Keratinocyte (primary cell): ENCODE measurements around the gene SLC38A3. TPM values are rescaled to one million over a fixed set of nuclear protein-coding genes. Genes with fewer than 3 reads are reported as not detected.
A peak's percentile ranks its signal among the peaks of the same experiment; 100 is the strongest.

ENCODE experiments used
- DNase-seq: peaks from one replicate; pipeline ENCODE4 v3.0.0-alpha.2; 2011; ENCODE audit warnings: low read depth, missing footprints, low spot score
- FAIRE-seq: peaks from 2 replicates; lab custom pipeline; 2011; peaks lifted over from hg19 to GRCh38; lab: Jason Lieb, UNC
- H2AFZ ChIP-seq: 2 replicates; pipeline ENCODE4 v1.6.0; 2012; ENCODE audit warnings: low read length, control low read depth, inconsistent platforms; ENCODE audit not compliant: control insufficient read depth
- H3K27ac ChIP-seq: 2 replicates; pipeline ENCODE4 v1.5.1; 2011; ENCODE audit warnings: low read length; ENCODE audit not compliant: control insufficient read depth, insufficient read depth
- H3K27me3 ChIP-seq: 3 replicates; pipeline ENCODE4 v1.6.0; 2011; ENCODE audit warnings: low read length; ENCODE audit not compliant: control insufficient read depth, insufficient read depth; ENCODE audit errors: extremely low read depth
- H3K36me3 ChIP-seq, 2 experiments: 2 replicates in 1 of 2; 3 replicates in 1 of 2; pipeline ENCODE4 v1.5.1; 2011; ENCODE audit warnings: low read length in 2 of 2, mild to moderate bottlenecking in 1 of 2; ENCODE audit not compliant: control insufficient read depth in 2 of 2, insufficient read depth in 2 of 2; ENCODE audit errors: extremely low read depth in 1 of 2
- H3K4me1 ChIP-seq: 3 replicates; pipeline ENCODE4 v1.5.1; 2011; ENCODE audit warnings: low read length; ENCODE audit not compliant: control insufficient read depth, insufficient read depth; ENCODE audit errors: extremely low read depth
- H3K4me2 ChIP-seq: 3 replicates; pipeline ENCODE4 v1.6.0; 2011; ENCODE audit warnings: low read depth, low read length; ENCODE audit not compliant: control insufficient read depth, insufficient read depth; ENCODE audit errors: extremely low read depth
- H3K4me3 ChIP-seq, 3 experiments: fragments of 200-600 bp in 1 of 3; sonication (generic) in 1 of 3; 2 replicates in 2 of 3; 3 replicates in 1 of 3; pipeline ENCODE4 v1.5.1; 2011 to 2016; ENCODE audit warnings: low read length in 3 of 3, mild to moderate bottlenecking in 3 of 3, control low read depth in 2 of 3, inconsistent platforms in 1 of 3, low read depth in 1 of 3, mixed read lengths in 1 of 3, mixed run types in 1 of 3, moderate library complexity in 1 of 3; ENCODE audit not compliant: control insufficient read depth in 2 of 3, insufficient read depth in 2 of 3; ENCODE audit errors: extremely low read depth in 1 of 3
- H3K79me2 ChIP-seq: 2 replicates; pipeline ENCODE4 v1.6.0; 2012; ENCODE audit warnings: low read length; ENCODE audit not compliant: control insufficient read depth, insufficient read depth
- H3K9ac ChIP-seq: 3 replicates; pipeline ENCODE4 v1.6.0; 2011; ENCODE audit warnings: low read length; ENCODE audit not compliant: control insufficient read depth, insufficient read depth; ENCODE audit errors: extremely low read depth
- H3K9me1 ChIP-seq: 3 replicates; pipeline ENCODE4 v1.6.0; 2011; ENCODE audit warnings: low read length; ENCODE audit not compliant: control insufficient read depth, insufficient read depth; ENCODE audit errors: extremely low read depth
- H3K9me3 ChIP-seq: 2 replicates; pipeline ENCODE4 v1.5.1; 2012; ENCODE audit warnings: low read depth, low read length; ENCODE audit not compliant: control insufficient read depth
- H4K20me1 ChIP-seq: 3 replicates; pipeline ENCODE4 v1.6.0; 2011; ENCODE audit warnings: low read length; ENCODE audit not compliant: control insufficient read depth, insufficient read depth; ENCODE audit errors: extremely low read depth
- CTCF ChIP-seq, 3 experiments: IDR thresholded peaks in 1 of 3; conservative IDR thresholded peaks in 1 of 3; optimal IDR thresholded peaks in 1 of 3; 2 replicates in 2 of 3; 3 replicates in 1 of 3; pipeline versions ENCODE3 to v1.5.1; 2011; ENCODE audit warnings: low read length in 3 of 3, mild to moderate bottlenecking in 3 of 3, moderate library complexity in 2 of 3, control low read depth in 1 of 3, inconsistent platforms in 1 of 3; ENCODE audit not compliant: insufficient read depth in 2 of 3; ENCODE audit errors: extremely low read depth in 1 of 3
- EZH2 ChIP-seq: IDR thresholded peaks from one replicate; pipeline ENCODE4 v1.6.1; 2012; ENCODE audit warnings: inconsistent platforms, mild to moderate bottlenecking, low read length, moderate library complexity
- dilution Hi-C: fragments of 300-500 bp; cut with MboI; formaldehyde crosslinking; loops from one replicate; pipeline ENCODE4 v1.7.0; 2020; ENCODE audit warnings: low sequenced_read_pairs; ENCODE audit not compliant: extremely low pct_ligation_motif_present
- polyA plus RNA-seq, 5 experiments: library from polyadenylated mRNA; depleted of rRNA in 3 of 5; stranded (reverse) in 3 of 5; stranded (forward) in 1 of 5; unstranded in 1 of 5; fragments of >200 nt; gene quantifications; 1 replicate in 1 of 5; 2 replicates in 3 of 5; 3 replicates in 1 of 5; pipeline versions ENCODE4 v1.2.1 to v1.2.3, GENCODE V29; 2011 to 2012; ENCODE audit warnings: missing spikeins in 2 of 5, low read depth in 1 of 5, low replicate concordance in 1 of 5

SLC38A3 gene
- polyA plus RNA-seq, 1 donor (not counting 4 experiments of a cell fraction or from before 2014, with no cell fraction given): not detected

- DNase-seq (no peak), FAIRE-seq (no peak)
- no peaks in the 10 kb centered on the region for H3K9me1 ChIP-seq
- H3K9me3 ChIP-seq: no peaks in the 10 kb centered on the region
- H3K79me2 ChIP-seq: no peaks in the 10 kb centered on the region
- no peak overlapping the region for H3K4me3 ChIP-seq
- H3K27me3 ChIP-seq: no peaks in the 10 kb centered on the region
- no peak overlapping the region for H3K9ac ChIP-seq
- H4K20me1 ChIP-seq: no peaks in the 10 kb centered on the region
- dilution Hi-C loops: no loop called here
- H3K36me3 ChIP-seq: peaks cover 19 to 20% of the 10 kb centered on the region in 2 experiments
- H3K27ac ChIP-seq: peak overlapping the region; percentile 20
- no peak overlapping the region for H2AFZ ChIP-seq
- H3K4me2 ChIP-seq: no peak overlapping the region
- peaks cover 30% of the 10 kb centered on the region for H3K4me1 ChIP-seq
- TF ChIP-seq EZH2 (no peak), CTCF (optimal IDR thresholded peaks at IDR 0.05 in 1 of 3, IDR thresholded peaks at IDR 0.05 in 1 of 3, conservative IDR thresholded peaks at IDR 0.05 in 1 of 3; ENCODE audit: extremely low read depth in 1 of 3, insufficient read depth in 2 of 3, low read length in 3 of 3) (no peak)
Measured at GRCh38 chr3:50258979-50259378, 53.9 kb downstream of the SLC38A3 start.

GRCh38 chr3:50259432-50260026 lies 54.5 kb downstream of the SLC38A3 start:
- Histone ChIP-seq H3K4me2 (peak overlapping the region; percentile 41), H3K4me3 (no peak overlapping the region), H3K9ac (peak overlapping the region; percentile 83), H3K79me2 (no peaks in the 10 kb centered on the region), H4K20me1 (no peaks in the 10 kb centered on the region), H3K4me1 (peaks cover 28% of the 10 kb centered on the region), H3K27me3 (no peaks in the 10 kb centered on the region), H3K27ac (peak overlapping the region; percentile 20), H3K36me3 (peaks cover 19 to 20% of the 10 kb centered on the region in 2 experiments), H3K9me1 (no peaks in the 10 kb centered on the region), H2AFZ (no peak overlapping the region), H3K9me3 (no peaks in the 10 kb centered on the region)
- FAIRE-seq (no peak), DNase-seq (no peak)
- dilution Hi-C loops: no loop called here
- TF ChIP-seq CTCF (optimal IDR thresholded peaks at IDR 0.05 in 1 of 3, IDR thresholded peaks at IDR 0.05 in 1 of 3, conservative IDR thresholded peaks at IDR 0.05 in 1 of 3; ENCODE audit: extremely low read depth in 1 of 3, insufficient read depth in 2 of 3, low read length in 3 of 3): no peak
- no peak for TF ChIP-seq EZH2
